Liver (tissue), 10 donors: ENCODE data around the gene POLR2L. TPM values are rescaled to one million over a fixed set of nuclear protein-coding genes. Genes with fewer than 3 reads are reported as not detected.

Source experiments
- DNase-seq: peaks from one replicate; pipeline ENCODE4 v3.0.0-alpha.2; 2017; ENCODE audit warnings: low spot score
- H3K27ac ChIP-seq, 2 donors: one replicate each; pipeline ENCODE4 v1.7.0; 2013; ENCODE audit warnings: inconsistent platforms in 2 of 2, low read length in 2 of 2, control low read depth in 1 of 2, low read depth in 1 of 2, mild to moderate bottlenecking in 1 of 2
- H3K27me3 ChIP-seq, 4 donors: one replicate each; pipeline versions ENCODE4 v1.6.1 to v1.7.0; 2013; ENCODE audit warnings: low read length in 3 of 4, inconsistent platforms in 1 of 4, mild to moderate bottlenecking in 1 of 4, moderate library complexity in 1 of 4; ENCODE audit not compliant: control insufficient read depth in 4 of 4, insufficient read depth in 4 of 4
- H3K36me3 ChIP-seq, 4 donors: one replicate each; pipeline versions ENCODE4 v1.6.1 to v1.7.0; 2013; ENCODE audit warnings: low read length in 3 of 4, mild to moderate bottlenecking in 3 of 4, low read depth in 1 of 4, moderate library complexity in 1 of 4; ENCODE audit not compliant: control insufficient read depth in 4 of 4, insufficient read depth in 3 of 4
- H3K4me1 ChIP-seq, 4 donors: one replicate each; pipeline versions ENCODE4 v1.6.1 to v1.7.0; 2013; ENCODE audit warnings: low read length in 3 of 4, mild to moderate bottlenecking in 3 of 4, moderate library complexity in 1 of 4; ENCODE audit not compliant: control insufficient read depth in 4 of 4, insufficient read depth in 4 of 4
- H3K4me3 ChIP-seq, 3 donors: one replicate each; pipeline versions ENCODE4 v1.6.1 to v1.7.0; 2013; ENCODE audit warnings: low read length in 3 of 3, control low read depth in 1 of 3, low read depth in 1 of 3, mild to moderate bottlenecking in 1 of 3
- H3K9ac ChIP-seq, 2 donors: one replicate each; pipeline ENCODE4 v1.7.0; 2013; ENCODE audit warnings: low read length in 2 of 2, mild to moderate bottlenecking in 2 of 2, moderate library complexity in 2 of 2, control low read depth in 1 of 2, low read depth in 1 of 2
- H3K9me3 ChIP-seq, 4 donors: one replicate each; pipeline versions ENCODE4 v1.6.1 to v1.7.0; 2013; ENCODE audit warnings: low read length in 3 of 4; ENCODE audit not compliant: control insufficient read depth in 4 of 4
- ATF3 ChIP-seq: IDR thresholded peaks from 2 replicates; pipeline ENCODE4 v1.6.1; 2016; ENCODE audit warnings: antibody characterized with exemption
- EGR1 ChIP-seq, 2 donors: IDR thresholded peaks; 2 replicates each; pipeline ENCODE4 v1.6.1; 2016 to 2018; ENCODE audit warnings: antibody characterized with exemption in 2 of 2, low read depth in 2 of 2
- FOXA1 ChIP-seq: IDR thresholded peaks from 2 replicates; pipeline ENCODE4 v1.6.1; 2016; ENCODE audit warnings: antibody characterized with exemption
- FOXA2 ChIP-seq: IDR thresholded peaks from 2 replicates; pipeline ENCODE4 v1.6.1; 2016; ENCODE audit warnings: antibody characterized with exemption
- GABPA ChIP-seq, 2 donors: IDR thresholded peaks in 1 of 2; conservative IDR thresholded peaks in 1 of 2; 2 replicates each; pipeline ENCODE4 v1.6.1; 2016; ENCODE audit warnings: antibody characterized with exemption in 2 of 2, mild to moderate bottlenecking in 1 of 2, moderate library complexity in 1 of 2
- HNF4A ChIP-seq, 2 donors: conservative IDR thresholded peaks; 2 replicates each; pipeline ENCODE4 v1.6.1; 2016; ENCODE audit warnings: antibody characterized with exemption in 2 of 2, mild to moderate bottlenecking in 2 of 2
- HNF4G ChIP-seq: IDR thresholded peaks from 2 replicates; pipeline ENCODE4 v1.6.1; 2016; ENCODE audit warnings: antibody characterized with exemption
- MAX ChIP-seq: IDR thresholded peaks from 2 replicates; pipeline ENCODE4 v1.6.1; 2016; ENCODE audit warnings: antibody characterized with exemption
- RAD21 ChIP-seq, 2 donors: IDR thresholded peaks; 2 replicates each; pipeline ENCODE4 v1.6.1; 2016; ENCODE audit warnings: antibody characterized with exemption in 2 of 2, mild to moderate bottlenecking in 2 of 2
- SP1 ChIP-seq: IDR thresholded peaks from 2 replicates; pipeline ENCODE4 v1.6.1; 2018; ENCODE audit warnings: antibody characterized with exemption, mild to moderate bottlenecking
- TAF1 ChIP-seq: conservative IDR thresholded peaks from 2 replicates; pipeline ENCODE4 v1.6.1; 2016; ENCODE audit warnings: antibody characterized with exemption, mild to moderate bottlenecking
- WGBS: extraction: QIAGEN DNeasy Blood & Tissue Kit; methylation state at CpG from one replicate; pipeline ENCODE4 v1.1.7; 2013; 5-methylcytosine and 5-hydroxymethylcytosine counted together
- polyA plus RNA-seq, 2 donors: library from polyadenylated mRNA; stranded (reverse) in 1 of 2; unstranded in 1 of 2; fragments of 200-250 nt in 1 of 2; fragments of >200 nt in 1 of 2; fragmentation: Nextera tagmentation in 1 of 2; extraction: Ambion mirVana in 1 of 2; gene quantifications; one replicate each; pipeline versions ENCODE4 v1.2.1 to v1.2.3, GENCODE V29; 2013 to 2015
- small RNA-seq: library from RNA; depleted of rRNA; stranded (forward); fragments of <200 nt; gene quantifications from one replicate; pipeline ENCODE3, GENCODE V24; 2014
- total RNA-seq, 2 donors: library from RNA; depleted of rRNA; stranded (reverse); fragments of >200 nt; gene quantifications; one replicate each; pipeline ENCODE4 v1.2.3, GENCODE V29; 2014
- TF ChIP-seq, protein P1 (sequence below): IDR thresholded peaks from 2 replicates; pipeline ENCODE4 v1.6.1; 2016; ENCODE audit warnings: antibody characterized with exemption
- TF ChIP-seq, protein P2 (sequence below): fragments of 150-350 bp; IDR thresholded peaks from 2 replicates; pipeline ENCODE4 v1.5.1; 2017; ENCODE audit warnings: improper control_type of control experiment, low read depth, low read length; ENCODE audit not compliant: missing input control
- donor health status: healthy.
- donor health status: healthy.
- donor health status: healthy.
- donor health status: healthy.
- donor health status: healthy.

POLR2L gene
- total and polyA plus RNA-seq, 4 donors, result 28.1 to 230 (median 106) TPM

GRCh38 chr11:789943-790342 lies 52.4 kb downstream of the POLR2L start, which contains the start of gene CEND1:
Gene CEND1, minus strand, starts transcription at chr11:790090. Its CDS starts 1,514 bp downstream, at chr11:788576.
- DNase-seq, result no peak

More at GRCh38 chr11:789943-790342, 52.4 kb downstream of the POLR2L start, which contains the start of gene CEND1:
- Histone ChIP-seq H3K9ac (no peak within 1 kb of the TSS), H3K27me3 (no peaks in the 10 kb centered on the region), H3K9me3 (no peaks in the 10 kb centered on the region), H3K27ac (no peak within 1 kb of the TSS), H3K4me1 (peaks cover 2 to 16% (median 10%) of the 10 kb centered on the region in 4 donors), H3K4me3 (no peak within 1 kb of the TSS), H3K36me3 (peaks cover 0 to 11% (median 6%) of the 10 kb centered on the region in 4 donors)
- 8% methylated on average over 44 of the region's 44 CpGs for WGBS
- no peak for TF ChIP-seq RAD21 (IDR thresholded peaks at IDR 0.05)
- TF ChIP-seq, protein P1, sequence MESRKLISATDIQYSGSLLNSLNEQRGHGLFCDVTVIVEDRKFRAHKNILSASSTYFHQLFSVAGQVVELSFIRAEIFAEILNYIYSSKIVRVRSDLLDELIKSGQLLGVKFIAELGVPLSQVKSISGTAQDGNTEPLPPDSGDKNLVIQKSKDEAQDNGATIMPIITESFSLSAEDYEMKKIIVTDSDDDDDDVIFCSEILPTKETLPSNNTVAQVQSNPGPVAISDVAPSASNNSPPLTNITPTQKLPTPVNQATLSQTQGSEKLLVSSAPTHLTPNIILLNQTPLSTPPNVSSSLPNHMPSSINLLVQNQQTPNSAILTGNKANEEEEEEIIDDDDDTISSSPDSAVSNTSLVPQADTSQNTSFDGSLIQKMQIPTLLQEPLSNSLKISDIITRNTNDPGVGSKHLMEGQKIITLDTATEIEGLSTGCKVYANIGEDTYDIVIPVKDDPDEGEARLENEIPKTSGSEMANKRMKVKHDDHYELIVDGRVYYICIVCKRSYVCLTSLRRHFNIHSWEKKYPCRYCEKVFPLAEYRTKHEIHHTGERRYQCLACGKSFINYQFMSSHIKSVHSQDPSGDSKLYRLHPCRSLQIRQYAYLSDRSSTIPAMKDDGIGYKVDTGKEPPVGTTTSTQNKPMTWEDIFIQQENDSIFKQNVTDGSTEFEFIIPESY, result no peak
- TF ChIP-seq FOXA2, result no peak
- TF ChIP-seq FOXA1, result no peak
- TF ChIP-seq EGR1 (IDR thresholded peaks at IDR 0.05; ENCODE audit: low read depth in 2 of 2), result no peak
- no peak for TF ChIP-seq SP1
- TF ChIP-seq HNF4A (conservative IDR thresholded peaks at IDR 0.05), result no peak
- TF ChIP-seq MAX, result no peak
- no peak for TF ChIP-seq ATF3
- TF ChIP-seq HNF4G, result no peak
- no peak for TF ChIP-seq TAF1
- TF ChIP-seq GABPA (IDR thresholded peaks at IDR 0.05 in 1 of 2, conservative IDR thresholded peaks at IDR 0.05 in 1 of 2), result no peak
- TF ChIP-seq, protein P2, sequence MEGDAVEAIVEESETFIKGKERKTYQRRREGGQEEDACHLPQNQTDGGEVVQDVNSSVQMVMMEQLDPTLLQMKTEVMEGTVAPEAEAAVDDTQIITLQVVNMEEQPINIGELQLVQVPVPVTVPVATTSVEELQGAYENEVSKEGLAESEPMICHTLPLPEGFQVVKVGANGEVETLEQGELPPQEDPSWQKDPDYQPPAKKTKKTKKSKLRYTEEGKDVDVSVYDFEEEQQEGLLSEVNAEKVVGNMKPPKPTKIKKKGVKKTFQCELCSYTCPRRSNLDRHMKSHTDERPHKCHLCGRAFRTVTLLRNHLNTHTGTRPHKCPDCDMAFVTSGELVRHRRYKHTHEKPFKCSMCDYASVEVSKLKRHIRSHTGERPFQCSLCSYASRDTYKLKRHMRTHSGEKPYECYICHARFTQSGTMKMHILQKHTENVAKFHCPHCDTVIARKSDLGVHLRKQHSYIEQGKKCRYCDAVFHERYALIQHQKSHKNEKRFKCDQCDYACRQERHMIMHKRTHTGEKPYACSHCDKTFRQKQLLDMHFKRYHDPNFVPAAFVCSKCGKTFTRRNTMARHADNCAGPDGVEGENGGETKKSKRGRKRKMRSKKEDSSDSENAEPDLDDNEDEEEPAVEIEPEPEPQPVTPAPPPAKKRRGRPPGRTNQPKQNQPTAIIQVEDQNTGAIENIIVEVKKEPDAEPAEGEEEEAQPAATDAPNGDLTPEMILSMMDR, result no peak

Small RNA genes lying within 50 kb of the gene (small RNA-seq; reads per million reads assigned to genes)
- not detected for gene SNORA52

Other genes with a start within 250 kb of the POLR2L start
- gene IRF7, start 226.6 kb downstream of the POLR2L start, total RNA-seq, result 10 to 100 TPM; 15.7 to 62.4 TPM
- 10 to 100 TPM; 23.8 to 50.3 TPM for gene IRF7, start 226.6 kb downstream of the POLR2L start, polyA plus RNA-seq
- gene CDHR5, start 217.6 kb downstream of the POLR2L start, total RNA-seq, result 10 to 100 TPM; 34.8 to 79.7 TPM
- gene CDHR5, start 217.6 kb downstream of the POLR2L start, polyA plus RNA-seq, result 10 to 100 TPM; 29.4 to 86.2 TPM
- gene SCT, start 215.3 kb downstream of the POLR2L start, total RNA-seq, result not detected
- not detected for gene SCT, start 215.3 kb downstream of the POLR2L start, polyA plus RNA-seq
- not detected for gene DRD4, start 205.3 kb downstream of the POLR2L start, total RNA-seq
- gene DRD4, start 205.3 kb downstream of the POLR2L start, polyA plus RNA-seq, result not detected
- 10 to 100 TPM in 1 of 2 donors, 1 to 10 TPM in 1; 9.6 to 11.4 TPM for gene DEAF1, start 147.3 kb downstream of the POLR2L start, total RNA-seq
- gene DEAF1, start 147.3 kb downstream of the POLR2L start, polyA plus RNA-seq, result 10 to 100 TPM in 1 of 2 donors, 1 to 10 TPM in 1; 7.0 to 10.5 TPM
- gene TMEM80, start 146.7 kb downstream of the POLR2L start, total RNA-seq, result 10 to 100 TPM in 1 of 2 donors, 1 to 10 TPM in 1; 5.1 to 11.1 TPM
- 10 to 100 TPM in 1 of 2 donors, 1 to 10 TPM in 1; 5.3 to 12.4 TPM for gene TMEM80, start 146.7 kb downstream of the POLR2L start, polyA plus RNA-seq
- 100 to 1,000 TPM in 1 of 2 donors, 10 to 100 TPM in 1; 24.4 to 138 TPM for gene EPS8L2, start 136.3 kb downstream of the POLR2L start, total RNA-seq
- 10 to 100 TPM; 62.2 to 63.2 TPM for gene EPS8L2, start 136.3 kb downstream of the POLR2L start, polyA plus RNA-seq
- gene TALDO1, start 95.1 kb downstream of the POLR2L start, total RNA-seq, result 100 to 1,000 TPM in 1 of 2 donors, 10 to 100 TPM in 1; 72.5 to 181 TPM
- 100 to 1,000 TPM; 123 to 133 TPM for gene TALDO1, start 95.1 kb downstream of the POLR2L start, polyA plus RNA-seq
- 10 to 100 TPM; 26.3 to 37.2 TPM for gene GATD1, start 65.0 kb downstream of the POLR2L start, total RNA-seq
- 10 to 100 TPM; 22.7 to 23.0 TPM for gene GATD1, start 65.0 kb downstream of the POLR2L start, polyA plus RNA-seq
- gene CEND1, start 52.4 kb downstream of the POLR2L start, total RNA-seq, result not detected
- not detected for gene CEND1, start 52.4 kb downstream of the POLR2L start, polyA plus RNA-seq
- gene SLC25A22, start 44.2 kb downstream of the POLR2L start, total RNA-seq, result 10 to 100 TPM in 1 of 2 donors, 1 to 10 TPM in 1; 5.3 to 15.1 TPM
- gene SLC25A22, start 44.2 kb downstream of the POLR2L start, polyA plus RNA-seq, result 10 to 100 TPM in 1 of 2 donors, 1 to 10 TPM in 1; 9.0 to 26.8 TPM
- gene PIDD1, start 37.3 kb downstream of the POLR2L start, total RNA-seq, result 10 to 100 TPM in 1 of 2 donors, 1 to 10 TPM in 1; 7.8 to 10.4 TPM
- gene PIDD1, start 37.3 kb downstream of the POLR2L start, polyA plus RNA-seq, result 1 to 10 TPM; 6.4 to 7.3 TPM
- 100 to 1,000 TPM in 1 of 2 donors, 10 to 100 TPM in 1; 59.8 to 297 TPM for gene RPLP2, start 32.6 kb downstream of the POLR2L start, total RNA-seq
- gene RPLP2, start 32.6 kb downstream of the POLR2L start, polyA plus RNA-seq, result 100 to 1,000 TPM; 273 to 476 TPM
- gene PNPLA2, start 23.6 kb downstream of the POLR2L start, total RNA-seq, result 10 to 100 TPM; 13.7 to 29.1 TPM
- gene PNPLA2, start 23.6 kb downstream of the POLR2L start, polyA plus RNA-seq, result 10 to 100 TPM; 25.3 to 58.9 TPM
- gene CRACR2B, start 14.6 kb downstream of the POLR2L start, total RNA-seq, result 1 to 10 TPM in 1 of 2 donors, under 1 TPM in 1; 0.14 to 2.8 TPM
- gene CRACR2B, start 14.6 kb downstream of the POLR2L start, polyA plus RNA-seq, result 1 to 10 TPM; 1.6 to 2.9 TPM
- 100 to 1,000 TPM in 1 of 2 donors, 10 to 100 TPM in 1; 31.6 to 127 TPM for gene CD151, start 9.6 kb downstream of the POLR2L start, total RNA-seq
- 100 to 1,000 TPM; 121 to 264 TPM for gene CD151, start 9.6 kb downstream of the POLR2L start, polyA plus RNA-seq
- 10 to 100 TPM; 25.2 to 35.6 TPM for gene TSPAN4, start 323 bp upstream of the POLR2L start, total RNA-seq
- 10 to 100 TPM; 16.5 to 38.1 TPM for gene TSPAN4, start 323 bp upstream of the POLR2L start, polyA plus RNA-seq
- gene CHID1, start 68.3 kb upstream of the POLR2L start, total RNA-seq, result 10 to 100 TPM; 39.5 to 67.1 TPM
- gene CHID1, start 68.3 kb upstream of the POLR2L start, polyA plus RNA-seq, result 10 to 100 TPM; 51.1 to 68.8 TPM
- gene AP2A2, start 83.3 kb upstream of the POLR2L start, total RNA-seq, result 10 to 100 TPM; 20.5 to 39.7 TPM
- gene AP2A2, start 83.3 kb upstream of the POLR2L start, polyA plus RNA-seq, result 10 to 100 TPM; 22.0 to 25.5 TPM
- under 1 TPM; 0.05 to 0.25 TPM for gene MUC6, start 194.2 kb upstream of the POLR2L start, total RNA-seq
- gene MUC6, start 194.2 kb upstream of the POLR2L start, polyA plus RNA-seq, result under 1 TPM; 0.12 to 0.54 TPM
- gene MUC2, start 232.3 kb upstream of the POLR2L start, total RNA-seq, result not detected
- under 1 TPM in 1 of 2 donors, not detected in 1; under 0.01 TPM for gene MUC2, start 232.3 kb upstream of the POLR2L start, polyA plus RNA-seq